Measurements from ENCODE around the gene TESPA1. TPM values are rescaled to one million over a fixed set of nuclear protein-coding genes. Genes with fewer than 3 reads are reported as not detected.
A peak's percentile ranks its signal among the peaks of the same experiment; 100 is the strongest.

The TESPA1 gene
- total and polyA plus RNA-seq, 2 of the 8 experiments (the other 6 are each of a cell fraction or from before 2014, with no cell fraction given) = not detected

- TF ChIP-seq KDM5A (IDR thresholded peaks at IDR 0.05; ENCODE audit: low read length) (no peak), RFX5 (IDR thresholded peaks at IDR 0.05; ENCODE audit: borderline replicate concordance, low read depth, low read length) (no peak), CREB1 (IDR thresholded peaks at IDR 0.05) (no peak)
- H2BK5ac ChIP-seq (ENCODE audit: low read depth, low read length) = no peak overlapping the region; the same call in 1 of the 2 replicates
- no peak overlapping the region for H2BK15ac ChIP-seq (ENCODE audit: low read length)
- no peaks in the 10 kb centered on the region for H3K79me1 ChIP-seq (ENCODE audit: low read depth, low read length)
- no peak for FAIRE-seq
- no peak overlapping the region for H2AFZ ChIP-seq (ENCODE audit: low read length)
- no peak overlapping the region for H3K56ac ChIP-seq (replicated peaks; ENCODE audit: insufficient read length, low read depth, low read length)
- no peak overlapping the region for H3K9ac ChIP-seq (replicated peaks in 1 of 4; ENCODE audit: extremely low read depth in 1 of 4, low read depth in 3 of 4, low read length in 3 of 4)
- H3K27me3 ChIP-seq (replicated peaks in 1 of 4; ENCODE audit: control insufficient read depth in 3 of 4, extremely low read depth in 1 of 4, insufficient read depth in 3 of 4, low read length in 3 of 4) = no peaks in the 10 kb centered on the region
- ChIA-PET CTCF (ENCODE audit: partially characterized antibody) (interaction anchor here (0.6 to 13.9 kb wide), 6 partner anchors 9 to 745 kb away, joined by 3 to 627 read pairs (median 4); no protein-coding TSS in a partner anchor), POLR2A (ENCODE audit: partially characterized antibody) (no interaction called here)
- H3K4me2 ChIP-seq (ENCODE audit: insufficient read depth in 1 of 2, low read depth in 2 of 2, low read length in 2 of 2) = no peak overlapping the region; a peak in 1 of 4 replicates
- H4K8ac ChIP-seq (ENCODE audit: extremely low read depth, insufficient read depth, low read length) = no peak overlapping the region
- peak overlapping the region; percentile 78 for H2BK20ac ChIP-seq (ENCODE audit: low read length)
- H3K4me1 ChIP-seq (replicated peaks in 1 of 4; ENCODE audit: control insufficient read depth in 3 of 4, insufficient read depth in 4 of 4, low read length in 3 of 4) = peaks cover 3 to 15% (median 11%) of the 10 kb centered on the region in 4 experiments; a peak in 5 of 7 replicates
- no peaks in the 10 kb centered on the region for H3K79me2 ChIP-seq (ENCODE audit: control insufficient read depth in 1 of 2, insufficient read depth in 2 of 2, low read length in 2 of 2)
- no peak overlapping the region for H2AK5ac ChIP-seq (ENCODE audit: low read depth, low read length)
- 0 out of 2 replicates have a peak overlapping the region, but pooled peaks have one; percentile 7 for H3K18ac ChIP-seq (ENCODE audit: extremely low read depth, low read length)
- H4K91ac ChIP-seq (replicated peaks; ENCODE audit: insufficient read length, low read length) = no peak overlapping the region
- H4K20me1 ChIP-seq (replicated peaks in 1 of 2; ENCODE audit: control insufficient read depth in 1 of 2, insufficient read depth in 2 of 2, low read length in 2 of 2) = no peaks in the 10 kb centered on the region
- H3K27ac ChIP-seq (ENCODE audit: low read depth, low read length) = no peak overlapping the region
- no peak overlapping the region for H3K4me3 ChIP-seq (ENCODE audit: extremely low read depth in 1 of 4, insufficient read depth in 2 of 4, low read depth in 3 of 4, low read length in 4 of 4)
- no peaks in the 10 kb centered on the region for H3K9me3 ChIP-seq (ENCODE audit: insufficient read depth in 2 of 2, low read depth in 1 of 2, low read length in 1 of 2)
- H4K5ac ChIP-seq (ENCODE audit: insufficient read length, low read depth, low read length) = no peak overlapping the region
- no peak overlapping the region for H3K14ac ChIP-seq (ENCODE audit: insufficient read length)
- H3K4ac ChIP-seq (replicated peaks; ENCODE audit: insufficient read length, low read depth, low read length) = no peak overlapping the region
- DNase-seq (ENCODE audit: low read depth in 1 of 2, low spot score in 2 of 2) = no peak
- peak overlapping the region; percentile 79 for H2BK120ac ChIP-seq (replicated peaks; ENCODE audit: low read depth, low read length)
- no peak overlapping the region for H2BK12ac ChIP-seq (ENCODE audit: low read depth, low read length)
- H3K23me2 ChIP-seq (ENCODE audit: low read depth, low read length) = no peaks in the 10 kb centered on the region; the same call in 1 of the 2 replicates
- H3K23ac ChIP-seq (ENCODE audit: insufficient read length) = no peak overlapping the region
- H3K36me3 ChIP-seq (ENCODE audit: control insufficient read depth in 2 of 4, insufficient read depth in 4 of 4, low read length in 3 of 4) = no peaks in the 10 kb centered on the region
- 88% methylated on average over 5 of the region's 5 CpGs; no CpG with 5 or more reads in 1 of the 2 experiments for WGBS, 2 experiments (ENCODE audit: extremely low coverage in 1 of 2, insufficient coverage in 1 of 2, insufficient read length in 1 of 2, insufficient replicate concordance in 2 of 2, low coverage in 1 of 2, low lambda C conversion rate in 2 of 2, missing lambda C conversion rate in 1 of 2)
Measured at GRCh38 chr12:54998958-54999510, 14.5 kb upstream of the TESPA1 start.
